HepG2 (cell line): Measurements from ENCODE around the gene MED12L. TPM values are rescaled to one million over a fixed set of nuclear protein-coding genes. Genes with fewer than 3 reads are reported as not detected.

Experiments
- ARNT ChIP-seq: fragments of 450-650 bp; IDR thresholded peaks from 2 replicates; pipeline ENCODE4 v1.6.1; 2017
- BCL6 ChIP-seq: IDR thresholded peaks from 2 replicates; pipeline ENCODE4 v1.6.1; 2016; ENCODE audit warnings: missing genetic modification reagents, missing compliant biosample characterization
- BRCA1 ChIP-seq: sonication (generic); formaldehyde crosslinking; IDR thresholded peaks from 2 replicates; pipeline ENCODE4 v1.4.0; 2020; ENCODE audit warnings: missing genetic modification reagents
- FOXM1 ChIP-seq: sonication (generic); formaldehyde crosslinking; IDR thresholded peaks from 2 replicates; pipeline ENCODE4 v1.5.0; 2020; ENCODE audit warnings: missing genetic modification reagents
- HOXA3 ChIP-seq: sonication (generic); formaldehyde crosslinking; IDR thresholded peaks from 2 replicates; pipeline ENCODE4 v1.5.0; 2020; ENCODE audit warnings: missing genetic modification reagents
- IKZF5 ChIP-seq: IDR thresholded peaks from 2 replicates; pipeline ENCODE4 v1.6.1; 2018; ENCODE audit warnings: missing genetic modification reagents, mild to moderate bottlenecking, missing compliant biosample characterization
- MAFF ChIP-seq: IDR thresholded peaks from 2 replicates; pipeline ENCODE4 v1.6.1; 2011; ENCODE audit warnings: low read depth, low read length, improper control_type of control experiment
- PHF21A ChIP-seq: sonication (generic); formaldehyde crosslinking; IDR thresholded peaks from 2 replicates; pipeline ENCODE4 v1.5.0; 2020; ENCODE audit warnings: mild to moderate bottlenecking, missing genetic modification reagents
- PHF8 ChIP-seq: sonication (generic); formaldehyde crosslinking; IDR thresholded peaks from 2 replicates; pipeline ENCODE4 v1.5.0; 2020; ENCODE audit warnings: missing genetic modification reagents
- PPARG ChIP-seq: conservative IDR thresholded peaks from 2 replicates; pipeline ENCODE4 v1.6.1; 2016; ENCODE audit warnings: missing biosample characterization, missing genetic modification reagents
- SAFB2 ChIP-seq: sonication (generic); formaldehyde crosslinking; IDR thresholded peaks from 2 replicates; pipeline ENCODE4 v1.5.1; 2020; ENCODE audit warnings: missing genetic modification reagents, low read depth, mild to moderate bottlenecking, borderline replicate concordance
- ZBTB2 ChIP-seq: sonication (generic); formaldehyde crosslinking; IDR thresholded peaks from 2 replicates; pipeline ENCODE4 v1.8.0; 2022; ENCODE audit warnings: low read depth, missing genetic modification reagents
- ZBTB21 ChIP-seq: sonication (generic); formaldehyde crosslinking; IDR thresholded peaks from 2 replicates; pipeline ENCODE4 v1.4.0; 2020; ENCODE audit warnings: missing genetic modification reagents
- ZBTB7B ChIP-seq: sonication (generic); formaldehyde crosslinking; IDR thresholded peaks from 2 replicates; pipeline ENCODE4 v1.4.0; 2020; ENCODE audit warnings: missing genetic modification reagents
- ZNF160 ChIP-seq: sonication (generic); formaldehyde crosslinking; IDR thresholded peaks from 2 replicates; pipeline ENCODE4 v1.8.0; 2022; ENCODE audit warnings: mild to moderate bottlenecking, inconsistent platforms, missing genetic modification reagents
- ZNF329 ChIP-seq: sonication (generic); formaldehyde crosslinking; IDR thresholded peaks from 2 replicates; pipeline ENCODE4 v1.9.0; 2021; ENCODE audit warnings: low read depth, mild to moderate bottlenecking, missing genetic modification reagents
- ZNF383 ChIP-seq: sonication (generic); formaldehyde crosslinking; IDR thresholded peaks from 2 replicates; pipeline ENCODE4 v1.4.0; 2020; ENCODE audit warnings: missing genetic modification reagents, mild to moderate bottlenecking, borderline replicate concordance
- ZNF674 ChIP-seq: sonication (generic); formaldehyde crosslinking; IDR thresholded peaks from 2 replicates; pipeline ENCODE4 v1.5.0; 2020; ENCODE audit warnings: low read depth, mild to moderate bottlenecking, missing genetic modification reagents
- ZNF776 ChIP-seq: sonication (generic); formaldehyde crosslinking; IDR thresholded peaks from 2 replicates; pipeline ENCODE4 v1.4.0; 2020; ENCODE audit warnings: mild to moderate bottlenecking, missing genetic modification reagents
- ZNF788 ChIP-seq: sonication (generic); formaldehyde crosslinking; IDR thresholded peaks from 2 replicates; pipeline ENCODE4 v1.5.0; 2020; ENCODE audit warnings: mild to moderate bottlenecking, missing genetic modification reagents, borderline replicate concordance
- polyA plus RNA-seq, 8 experiments: library from polyadenylated mRNA; depleted of rRNA in 3 of 8; stranded (reverse) in 7 of 8; unstranded in 1 of 8; fragments of >200 nt; fragmentation: Illumina TruSeq in 4 of 8; extraction: Trizol in 4 of 8; gene quantifications; 2 replicates each; pipeline versions ENCODE4 v1.2.1 to v1.2.3, GENCODE V29; 2011 to 2016; ENCODE audit warnings: low read depth in 4 of 8, missing spikeins in 1 of 8, mixed read lengths in 1 of 8; ENCODE audit not compliant: insufficient read depth in 1 of 8
- total RNA-seq, 5 experiments: library from RNA; depleted of rRNA; stranded (reverse); fragments of >200 nt; fragmentation: Illumina TruSeq; extraction: Trizol; gene quantifications; 2 replicates each; pipeline ENCODE4 v1.2.3, GENCODE V29; 2016; ENCODE audit warnings: low read depth in 1 of 5
- TF ChIP-seq, protein P1 (sequence below): sonication (generic); formaldehyde crosslinking; IDR thresholded peaks from 2 replicates; pipeline ENCODE4 v1.4.0; 2020; ENCODE audit warnings: missing genetic modification reagents
- TF ChIP-seq, protein P2 (sequence below): sonication (generic); formaldehyde crosslinking; IDR thresholded peaks from 2 replicates; pipeline ENCODE4 v1.4.0; 2020; ENCODE audit warnings: missing genetic modification reagents, mild to moderate bottlenecking, borderline replicate concordance
- TF ChIP-seq, protein P3 (sequence below): sonication (generic); formaldehyde crosslinking; IDR thresholded peaks from 2 replicates; pipeline ENCODE4 v1.4.0; 2020; ENCODE audit warnings: missing genetic modification reagents

The MED12L gene
- total and polyA plus RNA-seq, 2 of the 13 experiments (the other 11 are each of a cell fraction or from before 2014, with no cell fraction given): 0.07 to 0.64 TPM

DNA sequence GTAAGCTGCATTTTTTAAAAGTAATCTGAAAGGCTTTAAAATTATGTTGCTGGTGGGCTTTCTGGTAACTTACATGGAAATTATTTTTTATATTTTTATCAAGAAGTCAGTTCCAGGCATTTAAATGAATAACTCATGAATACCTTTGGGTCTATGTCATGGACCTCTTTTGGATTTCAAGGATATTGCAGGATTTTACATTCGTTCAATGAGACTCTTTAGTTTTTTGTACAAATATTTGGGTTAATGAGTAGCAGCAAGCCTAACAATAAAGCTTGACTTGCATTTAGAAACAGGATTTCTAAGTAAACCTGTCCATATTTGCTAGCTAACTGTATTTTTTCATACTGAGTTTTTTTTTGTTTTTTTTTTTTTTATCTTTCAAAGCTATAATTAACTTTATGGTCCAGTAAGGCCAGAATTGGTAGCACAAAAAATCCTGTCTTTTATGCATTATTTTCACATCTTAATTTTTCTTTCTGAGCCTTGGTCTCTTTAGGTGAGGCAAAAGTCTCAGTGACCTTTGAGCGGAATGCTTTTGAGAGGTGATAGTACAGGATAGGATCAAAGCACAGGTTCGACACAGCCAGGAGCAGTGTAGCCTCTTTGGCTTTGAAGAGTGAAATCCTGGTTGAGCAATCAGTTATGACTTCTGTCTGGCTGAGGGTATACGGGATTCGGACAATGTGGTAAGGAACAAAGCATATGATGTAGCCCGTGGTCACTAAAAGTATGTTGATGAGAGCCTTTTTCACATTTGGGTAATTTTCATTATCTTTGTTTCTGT, 112.7 kb downstream of the MED12L start (continued):
- TF ChIP-seq IKZF5 (peak; percentile 95; the same call in 1 of the 2 replicates), ZBTB7B (CRISPR knock-in tag) (0 out of 2 replicates have a peak, but pooled peaks have one; percentile 21), PPARG (CRISPR knock-in tag) (peak; percentile 89), ZNF788 (CRISPR knock-in tag) (peak; percentile 75; the same call in 1 of the 2 replicates), ARNT (no peak), ZNF383 (CRISPR knock-in tag) (no peak), ZBTB2 (no peak), ZNF329 (CRISPR knock-in tag) (no peak), ZNF674 (CRISPR knock-in tag) (no peak), ZNF776 (CRISPR knock-in tag) (no peak), HOXA3 (CRISPR knock-in tag) (peak; percentile 84), PHF8 (CRISPR knock-in tag) (peak; percentile 25; the same call in 1 of the 2 replicates), ZNF160 (CRISPR knock-in tag) (no peak), PHF21A (CRISPR knock-in tag) (peak; percentile 89), FOXM1 (no peak), ZBTB21 (CRISPR knock-in tag) (no peak), BRCA1 (no peak), MAFF (no peak), BCL6 (peak; percentile 89), SAFB2 (CRISPR knock-in tag) (no peak)
- TF ChIP-seq, protein P1, sequence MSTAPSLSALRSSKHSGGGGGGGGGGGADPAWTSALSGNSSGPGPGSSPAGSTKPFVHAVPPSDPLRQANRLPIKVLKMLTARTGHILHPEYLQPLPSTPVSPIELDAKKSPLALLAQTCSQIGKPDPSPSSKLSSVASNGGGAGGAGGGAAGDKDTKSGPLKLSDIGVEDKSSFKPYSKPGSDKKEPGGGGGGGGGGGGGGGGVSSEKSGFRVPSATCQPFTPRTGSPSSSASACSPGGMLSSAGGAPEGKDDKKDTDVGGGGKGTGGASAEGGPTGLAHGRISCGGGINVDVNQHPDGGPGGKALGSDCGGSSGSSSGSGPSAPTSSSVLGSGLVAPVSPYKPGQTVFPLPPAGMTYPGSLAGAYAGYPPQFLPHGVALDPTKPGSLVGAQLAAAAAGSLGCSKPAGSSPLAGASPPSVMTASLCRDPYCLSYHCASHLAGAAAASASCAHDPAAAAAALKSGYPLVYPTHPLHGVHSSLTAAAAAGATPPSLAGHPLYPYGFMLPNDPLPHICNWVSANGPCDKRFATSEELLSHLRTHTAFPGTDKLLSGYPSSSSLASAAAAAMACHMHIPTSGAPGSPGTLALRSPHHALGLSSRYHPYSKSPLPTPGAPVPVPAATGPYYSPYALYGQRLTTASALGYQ (CRISPR knock-in tag): peak; percentile 91
- TF ChIP-seq, protein P2, sequence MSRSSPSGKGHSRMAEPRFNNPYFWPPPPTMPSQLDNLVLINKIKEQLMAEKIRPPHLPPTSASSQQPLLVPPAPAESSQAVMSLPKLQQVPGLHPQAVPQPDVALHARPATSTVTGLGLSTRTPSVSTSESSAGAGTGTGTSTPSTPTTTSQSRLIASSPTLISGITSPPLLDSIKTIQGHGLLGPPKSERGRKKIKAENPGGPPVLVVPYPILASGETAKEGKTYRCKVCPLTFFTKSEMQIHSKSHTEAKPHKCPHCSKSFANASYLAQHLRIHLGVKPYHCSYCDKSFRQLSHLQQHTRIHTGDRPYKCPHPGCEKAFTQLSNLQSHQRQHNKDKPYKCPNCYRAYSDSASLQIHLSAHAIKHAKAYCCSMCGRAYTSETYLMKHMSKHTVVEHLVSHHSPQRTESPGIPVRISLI: peak; percentile 60; the same call in 1 of the 2 replicates
- TF ChIP-seq, protein P3, sequence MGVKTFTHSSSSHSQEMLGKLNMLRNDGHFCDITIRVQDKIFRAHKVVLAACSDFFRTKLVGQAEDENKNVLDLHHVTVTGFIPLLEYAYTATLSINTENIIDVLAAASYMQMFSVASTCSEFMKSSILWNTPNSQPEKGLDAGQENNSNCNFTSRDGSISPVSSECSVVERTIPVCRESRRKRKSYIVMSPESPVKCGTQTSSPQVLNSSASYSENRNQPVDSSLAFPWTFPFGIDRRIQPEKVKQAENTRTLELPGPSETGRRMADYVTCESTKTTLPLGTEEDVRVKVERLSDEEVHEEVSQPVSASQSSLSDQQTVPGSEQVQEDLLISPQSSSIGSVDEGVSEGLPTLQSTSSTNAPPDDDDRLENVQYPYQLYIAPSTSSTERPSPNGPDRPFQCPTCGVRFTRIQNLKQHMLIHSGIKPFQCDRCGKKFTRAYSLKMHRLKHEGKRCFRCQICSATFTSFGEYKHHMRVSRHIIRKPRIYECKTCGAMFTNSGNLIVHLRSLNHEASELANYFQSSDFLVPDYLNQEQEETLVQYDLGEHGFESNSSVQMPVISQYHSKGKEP (CRISPR knock-in tag): no peak
